GM12878 (cell line): ENCODE data around the gene C1QL1. TPM values are rescaled to one million over a fixed set of nuclear protein-coding genes. Genes with fewer than 3 reads are reported as not detected.

Experiments used
- ATAC-seq: fragments of 200-7000 bp; cut with Tn5 transposase; 3 replicates; pipeline ENCODE4 v1.9.1; 2020; ENCODE audit warnings: mild to moderate bottlenecking, moderate library complexity
- BruUV-seq: library from RNA; stranded (reverse); fragments of 400-500 nt; replicated peaks from 2 replicates; lab custom pipeline; 2021; lab: Mats Ljungman, UMichigan
- CTCF ChIA-PET: fragments of 300-600 bp; sonication (Branson Sonifier 250); formaldehyde crosslinking; extraction: SDS; loops from one replicate; lab custom pipeline; 2021; ENCODE audit warnings: inconsistent platforms; lab: Yijun Ruan, JAX
- POLR2A ChIA-PET: fragments of 350-600 bp; formaldehyde crosslinking; extraction: SDS; loops from one replicate; lab custom pipeline; 2021; ENCODE audit warnings: inconsistent platforms; lab: Charles Lee
- RAD21 ChIA-PET: fragments of 300-600 bp; sonication (Branson Sonifier 250); formaldehyde crosslinking; loops from one replicate; lab custom pipeline; 2023; ENCODE audit warnings: antibody characterized with exemption; ENCODE audit not compliant: unreplicated experiment; lab: Charles Lee
- SMC1A ChIA-PET: fragments of 300-600 bp; sonication (Branson Sonifier 250); formaldehyde crosslinking; loops from one replicate; lab custom pipeline; 2023; ENCODE audit not compliant: unreplicated experiment, uncharacterized antibody; lab: Charles Lee
- DNase-seq: peaks from one replicate; pipeline ENCODE4 v3.0.0-alpha.2; 2011; ENCODE audit warnings: low read depth, low spot score
- FAIRE-seq: peaks from 3 replicates; lab custom pipeline; 2011; peaks lifted over from hg19 to GRCh38; lab: Jason Lieb, UNC
- H2AFZ ChIP-seq: 2 replicates; pipeline ENCODE4 v1.6.0; 2011; ENCODE audit warnings: low read depth, low read length, control low read depth; ENCODE audit not compliant: control insufficient read depth
- H3K27ac ChIP-seq: 2 replicates; pipeline ENCODE4 v1.5.1; 2011; ENCODE audit warnings: control low read depth; ENCODE audit not compliant: control insufficient read depth, insufficient read depth
- H3K27me3 ChIP-seq, 2 experiments: replicated peaks in 1 of 2; 2 replicates each; pipeline versions ENCODE4 v1.6.0 to v1.6.1; 2011; ENCODE audit warnings: low read length in 1 of 2; ENCODE audit not compliant: control insufficient read depth in 2 of 2, insufficient read depth in 2 of 2
- H3K36me3 ChIP-seq, 2 experiments: 2 replicates each; pipeline ENCODE4 v1.5.1; 2011; ENCODE audit warnings: low read length in 1 of 2; ENCODE audit not compliant: control insufficient read depth in 2 of 2, insufficient read depth in 2 of 2
- H3K4me1 ChIP-seq: 2 replicates; pipeline ENCODE4 v1.6.1; 2011; ENCODE audit warnings: mild to moderate bottlenecking, low read length, moderate library complexity, mixed read lengths; ENCODE audit not compliant: control insufficient read depth, insufficient read depth
- H3K4me2 ChIP-seq: 2 replicates; pipeline ENCODE4 v1.6.0; 2011; ENCODE audit warnings: control low read depth; ENCODE audit not compliant: control insufficient read depth, insufficient read depth
- H3K4me3 ChIP-seq: fragments of 200-600 bp; sonication (generic); 2 replicates; pipeline ENCODE4 v1.5.1; 2016
- H3K79me2 ChIP-seq: 2 replicates; pipeline ENCODE4 v1.6.0; 2011; ENCODE audit warnings: low read length; ENCODE audit not compliant: control insufficient read depth, insufficient read depth
- H3K9ac ChIP-seq: 2 replicates; pipeline ENCODE4 v1.8.0; 2011; ENCODE audit warnings: low read length, control low read depth, mixed read lengths; ENCODE audit not compliant: control insufficient read depth, insufficient read depth
- H3K9me3 ChIP-seq: replicated peaks from 3 replicates; pipeline ENCODE4 v1.5.1; 2011; ENCODE audit warnings: mild to moderate bottlenecking, low read length; ENCODE audit not compliant: control insufficient read depth, insufficient read depth
- H4K20me1 ChIP-seq: 2 replicates; pipeline ENCODE4 v1.6.0; 2011; ENCODE audit not compliant: control insufficient read depth, insufficient read depth
- CBX3 ChIP-seq: fragments of 200-600 bp; sonication (generic); IDR thresholded peaks from 2 replicates; pipeline ENCODE4 v1.6.1; 2016; ENCODE audit warnings: low read depth, borderline replicate concordance
- DPF2 ChIP-seq: fragments of 450-650 bp; IDR thresholded peaks from 2 replicates; pipeline ENCODE4 v1.6.1; 2017; ENCODE audit warnings: mild to moderate bottlenecking
- EZH2 ChIP-seq: IDR thresholded peaks from 2 replicates; pipeline ENCODE4 v1.6.1; 2012; ENCODE audit warnings: low read depth, mild to moderate bottlenecking, control low read depth, inconsistent platforms, low read length, borderline replicate concordance; ENCODE audit not compliant: control insufficient read depth
- GABPA ChIP-seq: IDR thresholded peaks from 2 replicates; pipeline ENCODE4 v1.6.1; 2014; ENCODE audit warnings: antibody characterized with exemption, low read depth, mild to moderate bottlenecking, inconsistent platforms
- IRF4 ChIP-seq: IDR thresholded peaks from 2 replicates; pipeline ENCODE4 v1.6.1; 2011; ENCODE audit warnings: low read depth, low read length
- MAX ChIP-seq: IDR thresholded peaks from 2 replicates; pipeline ENCODE4 v1.6.1; 2012; ENCODE audit warnings: low read depth, low read length, improper control_type of control experiment
- MLLT1 ChIP-seq: fragments of 450-650 bp; IDR thresholded peaks from 2 replicates; pipeline ENCODE4 v1.6.1; 2016; ENCODE audit warnings: mild to moderate bottlenecking
- MXI1 ChIP-seq: fragments of 150-350 bp; IDR thresholded peaks from 2 replicates; pipeline ENCODE4 v1.6.1; 2011; ENCODE audit warnings: low read depth, mild to moderate bottlenecking, inconsistent platforms, low read length, improper control_type of control experiment
- NRF1 ChIP-seq: conservative IDR thresholded peaks from 2 replicates; pipeline ENCODE4 v1.6.1; 2011; ENCODE audit warnings: mild to moderate bottlenecking, low read depth, low read length, improper control_type of control experiment
- RAD51 ChIP-seq: fragments of 450-650 bp; IDR thresholded peaks from 2 replicates; pipeline ENCODE4 v1.6.1; 2016; ENCODE audit warnings: moderate library complexity, mild to moderate bottlenecking, inconsistent platforms
- RELA ChIP-seq: fragments of 450-650 bp; IDR thresholded peaks from 2 replicates; pipeline ENCODE4 v1.8.0; 2014; ENCODE audit warnings: borderline replicate concordance; ENCODE audit not compliant: partially characterized antibody
- RELB ChIP-seq: fragments of 450-650 bp; IDR thresholded peaks from 2 replicates; pipeline ENCODE4 v1.6.1; 2017; ENCODE audit warnings: low read depth, mild to moderate bottlenecking, moderate library complexity
- SIX5 ChIP-seq: IDR thresholded peaks from 2 replicates; pipeline ENCODE4 v1.6.1; 2011; ENCODE audit warnings: mild to moderate bottlenecking, low read depth, low read length, moderate library complexity; ENCODE audit not compliant: severe bottlenecking
- SMAD5 ChIP-seq: IDR thresholded peaks from 2 replicates; pipeline ENCODE4 v1.6.1; 2016; ENCODE audit warnings: antibody characterized with exemption, low read depth
- USF1 ChIP-seq: IDR thresholded peaks from 2 replicates; pipeline ENCODE4 v1.6.1; 2011; ENCODE audit warnings: borderline replicate concordance, low read depth, mild to moderate bottlenecking, moderate library complexity, mixed read lengths, low read length; ENCODE audit not compliant: insufficient read depth; ENCODE audit errors: extremely low read length
- WGBS: methylation state at CpG from one replicate; pipeline ENCODE4 v1.1.6; 2016; ENCODE audit warnings: low lambda C conversion rate; ENCODE audit not compliant: insufficient replicate concordance, insufficient coverage; ENCODE audit errors: missing lambda C conversion rate; 5-methylcytosine and 5-hydroxymethylcytosine counted together
- in situ Hi-C: fragments of 300-500 bp; cut with MboI; formaldehyde crosslinking; loops from 9 replicates; pipeline ENCODE4 v1.14.3; 2018; ENCODE audit warnings: mixed read lengths
- intact Hi-C: fragments of 100-400 bp; cut with micrococcal nuclease; formaldehyde crosslinking; loops from one replicate; pipeline ENCODE4 v1.14.2; 2022; ENCODE audit not compliant: unreplicated experiment
- polyA plus RNA-seq, 11 experiments: library from polyadenylated mRNA; depleted of rRNA in 4 of 11; unstranded in 6 of 11; stranded (reverse) in 5 of 11; fragments of >200 nt; fragmentation: Nextera tagmentation in 4 of 11; fragmentation: Illumina TruSeq in 1 of 11; extraction: Ambion mirVana in 4 of 11; extraction: Trizol in 1 of 11; gene quantifications; 1 replicate in 1 of 11; 2 replicates in 10 of 11; pipeline versions ENCODE4 v1.2.1 to v1.2.3, GENCODE V29; 2011 to 2016; ENCODE audit warnings: inconsistent platforms in 2 of 11, missing spikeins in 2 of 11, low read depth in 1 of 11
- total RNA-seq, 4 experiments: library from RNA; depleted of rRNA in 3 of 4; stranded (reverse); fragments of >200 nt in 3 of 4; fragmentation: Illumina TruSeq in 1 of 4; extraction: Trizol in 1 of 4; gene quantifications; 2 replicates each; pipeline versions ENCODE4 v1.2.1 to v1.2.3, GENCODE V29; 2013 to 2021

C1QL1 gene
- total and polyA plus RNA-seq, 10 of the 15 experiments (the other 5 are each of a cell fraction or from before 2014, with no cell fraction given), result not detected

- no TSS peak for BruUV-seq
Observed at GRCh38 chr17:45016237-45016636, 48.1 kb upstream of the C1QL1 start.

More at GRCh38 chr17:45016237-45016636, 48.1 kb upstream of the C1QL1 start:
- Histone ChIP-seq H3K4me3 (no peak overlapping the region), H3K4me2 (no peak overlapping the region), H3K27me3 (peaks cover 0 to 6% of the 10 kb centered on the region in 2 experiments; a peak in 3 of 4 replicates), H3K79me2 (no peaks in the 10 kb centered on the region), H3K27ac (no peak overlapping the region), H3K36me3 (no peaks in the 10 kb centered on the region), H3K9ac (no peak overlapping the region), H3K4me1 (peaks cover 11% of the 10 kb centered on the region), H2AFZ (no peak overlapping the region), H3K9me3 (no peaks in the 10 kb centered on the region), H4K20me1 (no peaks in the 10 kb centered on the region; the same call in 1 of the 2 replicates)
- in situ Hi-C loops (no loop called here), intact Hi-C loops (loop anchor here (5.0 kb wide), 1 partner anchor 81 kb away; no protein-coding TSS in a partner anchor)
- DNase-seq (no peak), ATAC-seq (no peak), FAIRE-seq (no peak)
- ChIA-PET POLR2A (no interaction called here), RAD21 (interaction anchor here (7.9 kb wide), 1 partner anchor 96 kb away, joined by 82 read pairs; no protein-coding TSS in a partner anchor), SMC1A (interaction anchor here (0.8 to 1.6 kb wide), 2 partner anchors 82 to 96 kb away, joined by 3 to 5 read pairs; no protein-coding TSS in a partner anchor), CTCF (interaction anchor here (1.1 to 9.5 kb wide), 4 partner anchors 39 to 119 kb away, joined by 4 to 156 read pairs (median 10); partner anchors contain the start of gene ACBD4)
- TF ChIP-seq EZH2 (no peak), RELB (no peak), CBX3 (no peak), MXI1 (no peak), USF1 (no peak), DPF2 (no peak), SMAD5 (no peak), RAD51 (no peak), MLLT1 (no peak), NRF1 (no peak), MAX (no peak), RELA (no peak), SIX5 (no peak), GABPA (no peak), IRF4 (no peak)
- WGBS, result 45% methylated on average over 7 of the region's 7 CpGs
